AG04450 (cell line): ENCODE results near the gene CLDN12. TPM values are rescaled to one million over a fixed set of nuclear protein-coding genes. Genes with fewer than 3 reads are reported as not detected.

Experiments
- CTCF ChIA-PET: fragments of 300-600, 350-600 bp; formaldehyde crosslinking; extraction: SDS; loops from one replicate; lab custom pipeline; 2022; ENCODE audit warnings: antibody characterized with exemption, inconsistent platforms; lab: Charles Lee
- POLR2A ChIA-PET: fragments of 350-600 bp; formaldehyde crosslinking; extraction: SDS; loops from one replicate; lab custom pipeline; 2021; ENCODE audit warnings: antibody characterized with exemption, inconsistent platforms; lab: Yijun Ruan, JAX
- DNase-seq: peaks from one replicate; pipeline ENCODE4 v3.0.0-alpha.2; 2011; ENCODE audit warnings: low read depth, low spot score
- H3K27ac ChIP-seq: one replicate; pipeline ENCODE4 v1.5.1; 2012; ENCODE audit warnings: low read depth, low read length, control low read depth
- H3K27me3 ChIP-seq: one replicate; pipeline ENCODE4 v1.6.0; 2012; ENCODE audit warnings: low read length; ENCODE audit not compliant: control insufficient read depth, insufficient read depth
- H3K4me3 ChIP-seq: 2 replicates; pipeline ENCODE4 v1.5.1; 2011; ENCODE audit warnings: mild to moderate bottlenecking, low read depth, low read length, control low read depth
- H3K9me3 ChIP-seq: 2 replicates; pipeline ENCODE4 v1.5.1; 2012; ENCODE audit warnings: low read length; ENCODE audit not compliant: control insufficient read depth, insufficient read depth
- polyA plus RNA-seq: library from polyadenylated mRNA; depleted of rRNA; stranded (reverse); fragments of >200 nt; gene quantifications from 2 replicates; pipeline ENCODE4 v1.2.3, GENCODE V29; 2011
- TF ChIP-seq, protein P1 (sequence below): IDR thresholded peaks from 2 replicates; pipeline ENCODE4 v1.5.1; 2011; ENCODE audit warnings: low read depth, low read length, control low read depth, inconsistent platforms

The CLDN12 gene
- polyA plus RNA-seq, 1 experiment = 41.6 TPM

DNA sequence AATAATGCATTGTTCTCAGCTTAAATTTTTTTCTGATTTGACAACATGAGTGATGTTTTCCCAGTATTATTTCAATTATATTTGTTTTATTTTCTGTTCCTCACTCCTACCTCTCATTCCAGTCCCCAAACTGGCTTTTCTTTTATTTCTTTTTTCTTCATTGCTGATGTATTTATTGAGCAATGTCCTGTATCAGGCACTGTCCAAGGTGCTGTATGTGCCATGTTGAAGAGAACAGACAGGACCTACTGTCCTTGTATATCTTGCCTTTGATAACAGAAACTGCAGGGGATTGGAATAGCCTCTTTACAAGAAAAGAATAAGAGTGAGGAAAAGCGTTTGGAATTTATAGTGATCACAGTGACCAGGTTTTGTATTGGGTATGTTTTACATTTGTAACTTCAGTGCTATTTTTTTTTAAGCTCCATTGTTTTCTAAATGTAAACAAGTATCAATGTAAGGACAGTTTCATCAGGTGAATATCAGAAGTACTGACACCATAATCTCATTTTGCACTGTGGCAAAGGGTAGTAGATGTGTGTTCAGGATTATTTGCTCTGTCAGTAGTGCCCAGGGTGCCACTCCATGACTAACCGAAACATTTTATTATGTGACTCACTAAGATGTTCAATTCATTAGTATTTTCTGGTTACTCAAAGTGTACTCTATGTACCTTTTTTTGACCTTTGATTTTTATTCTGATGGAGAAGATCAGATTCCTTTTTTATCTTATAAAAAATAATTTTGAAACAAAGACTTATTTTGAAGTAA, 15.6 kb upstream of the CLDN12 start:
- DNase-seq = no peak
- Histone ChIP-seq H3K27me3 (no peaks in the 10 kb centered on the region), H3K4me3 (no peak overlapping the region), H3K9me3 (no peaks in the 10 kb centered on the region; the same call in 1 of the 2 replicates), H3K27ac (no peak overlapping the region)
- TF ChIP-seq, protein P1, sequence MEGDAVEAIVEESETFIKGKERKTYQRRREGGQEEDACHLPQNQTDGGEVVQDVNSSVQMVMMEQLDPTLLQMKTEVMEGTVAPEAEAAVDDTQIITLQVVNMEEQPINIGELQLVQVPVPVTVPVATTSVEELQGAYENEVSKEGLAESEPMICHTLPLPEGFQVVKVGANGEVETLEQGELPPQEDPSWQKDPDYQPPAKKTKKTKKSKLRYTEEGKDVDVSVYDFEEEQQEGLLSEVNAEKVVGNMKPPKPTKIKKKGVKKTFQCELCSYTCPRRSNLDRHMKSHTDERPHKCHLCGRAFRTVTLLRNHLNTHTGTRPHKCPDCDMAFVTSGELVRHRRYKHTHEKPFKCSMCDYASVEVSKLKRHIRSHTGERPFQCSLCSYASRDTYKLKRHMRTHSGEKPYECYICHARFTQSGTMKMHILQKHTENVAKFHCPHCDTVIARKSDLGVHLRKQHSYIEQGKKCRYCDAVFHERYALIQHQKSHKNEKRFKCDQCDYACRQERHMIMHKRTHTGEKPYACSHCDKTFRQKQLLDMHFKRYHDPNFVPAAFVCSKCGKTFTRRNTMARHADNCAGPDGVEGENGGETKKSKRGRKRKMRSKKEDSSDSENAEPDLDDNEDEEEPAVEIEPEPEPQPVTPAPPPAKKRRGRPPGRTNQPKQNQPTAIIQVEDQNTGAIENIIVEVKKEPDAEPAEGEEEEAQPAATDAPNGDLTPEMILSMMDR = no peak
- POLR2A ChIA-PET = no interaction called here
- CTCF ChIA-PET = no interaction called here

DNA sequence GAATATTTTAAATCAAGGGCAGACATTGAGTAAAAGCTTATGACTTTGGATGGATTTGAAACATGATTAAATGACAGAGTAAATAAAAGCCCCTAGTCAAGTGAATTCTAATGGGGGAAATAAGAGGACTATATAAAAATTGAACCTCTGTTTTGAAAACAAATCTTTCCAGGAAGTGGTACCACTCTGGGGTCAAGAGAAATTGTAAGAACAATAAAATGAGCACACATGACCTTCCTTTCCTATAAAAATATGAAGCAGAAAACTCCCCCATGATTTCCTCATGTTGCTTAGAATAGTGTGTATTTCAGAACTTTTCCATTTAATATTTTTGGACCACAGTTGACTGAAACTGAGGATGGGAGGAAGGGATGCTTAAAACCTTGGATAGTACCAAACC, 12.3 kb upstream of the CLDN12 start:
- ChIA-PET POLR2A (no interaction called here), CTCF (interaction anchor here (0.6 to 1.7 kb wide), 3 partner anchors 9 to 620 kb away, joined by 3 to 6 read pairs (median 6); no protein-coding TSS in a partner anchor)
- DNase-seq = no peak
- H3K9me3 ChIP-seq = no peaks in the 10 kb centered on the region; the same call in 1 of the 2 replicates
- no peak overlapping the region for H3K27ac ChIP-seq
- no peak overlapping the region for H3K4me3 ChIP-seq
- H3K27me3 ChIP-seq = no peaks in the 10 kb centered on the region
- TF ChIP-seq, protein P1 = no peak

DNA sequence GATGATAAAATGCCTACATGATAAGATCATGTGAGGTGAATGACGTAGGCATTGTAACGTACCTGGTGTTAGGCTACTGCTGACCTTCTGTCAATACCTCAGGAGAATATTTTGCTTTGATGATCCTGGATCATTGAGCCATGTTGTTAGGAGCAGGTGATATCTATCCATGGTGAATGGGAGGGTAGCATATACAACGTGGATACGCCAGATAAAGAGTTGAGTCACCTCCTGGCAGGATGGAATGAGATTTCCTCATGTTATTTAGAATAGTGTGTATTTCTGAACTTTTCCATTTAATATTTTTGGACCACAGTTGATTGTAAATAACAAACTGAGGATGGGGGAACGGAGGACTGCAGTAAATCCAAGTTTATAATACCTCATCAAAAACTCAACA, 11.8 kb upstream of the CLDN12 start:
- POLR2A ChIA-PET = no interaction called here
- CTCF ChIA-PET = no interaction called here
- H3K27ac ChIP-seq = no peak overlapping the region

DNA sequence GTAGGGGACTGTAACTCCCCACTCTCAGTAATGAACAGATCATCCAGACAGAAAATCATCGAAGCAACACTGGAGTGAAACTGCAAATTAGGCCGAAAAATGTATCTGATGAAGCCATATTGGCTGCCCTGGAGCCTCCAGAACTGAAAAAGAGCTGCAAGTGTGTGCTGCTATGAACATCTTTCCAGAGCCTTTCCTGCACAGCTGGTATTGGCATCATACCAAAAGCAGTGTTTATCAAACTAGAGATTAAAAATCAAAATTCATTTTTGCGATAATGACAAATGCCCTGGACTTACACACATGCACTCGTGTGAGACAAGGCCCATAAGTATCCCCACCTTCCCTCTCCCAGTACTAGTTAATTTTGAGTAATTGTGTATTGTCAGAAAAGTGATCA, 6.8 kb upstream of the CLDN12 start:
- CTCF ChIA-PET = no interaction called here
- DNase-seq = no peak

More for the DNA sequence above, 11.8 kb upstream of the CLDN12 start:
- TF ChIP-seq, protein P1 = no peak
- no peak overlapping the region for H3K4me3 ChIP-seq
- DNase-seq = no peak
- no peaks in the 10 kb centered on the region; the same call in 1 of the 2 replicates for H3K9me3 ChIP-seq
- H3K27me3 ChIP-seq = no peaks in the 10 kb centered on the region

DNA sequence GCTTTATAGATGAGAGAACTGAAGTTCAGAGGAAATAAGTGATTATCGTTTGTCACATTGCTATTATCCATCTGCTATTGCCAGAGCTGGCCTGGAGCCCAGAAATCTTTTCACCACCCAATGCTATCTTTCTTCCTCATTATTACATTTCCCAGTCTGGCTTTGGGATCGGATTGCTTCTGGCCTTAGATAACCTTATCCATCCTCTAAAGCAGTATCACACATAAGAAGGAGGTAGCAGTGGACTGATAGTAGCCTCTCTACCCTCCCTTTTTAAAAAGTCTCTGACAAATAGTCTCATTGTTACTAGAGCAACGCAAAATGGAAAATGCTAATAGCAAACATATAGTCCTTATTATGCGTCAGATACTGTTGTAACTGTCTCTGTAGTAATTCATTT, 1.3 kb upstream of the CLDN12 start:
- no peak overlapping the region for H3K27ac ChIP-seq
- POLR2A ChIA-PET = no interaction called here
- TF ChIP-seq, protein P1 = no peak
- no peak overlapping the region for H3K4me3 ChIP-seq
- no peak for DNase-seq
- CTCF ChIA-PET = no interaction called here
- no peaks in the 10 kb centered on the region for H3K9me3 ChIP-seq
- no peaks in the 10 kb centered on the region for H3K27me3 ChIP-seq

More for the DNA sequence above, 6.8 kb upstream of the CLDN12 start:
- POLR2A ChIA-PET = no interaction called here
- Histone ChIP-seq H3K27me3 (no peaks in the 10 kb centered on the region), H3K4me3 (no peak overlapping the region), H3K27ac (no peak overlapping the region), H3K9me3 (no peaks in the 10 kb centered on the region; the same call in 1 of the 2 replicates)
- TF ChIP-seq, protein P1 = no peak
